NCI-H345 treated with DMSO at 0.1 percent for 48 hours (cell line): ENCODE data around the gene ITGB3.

ENCODE experiments used
- DNase-seq: peaks from one replicate; lab custom pipeline; 2025; ENCODE audit not compliant: unreplicated experiment; lab: John Stamatoyannopoulos, UW

Gene ITGB3

DNA sequence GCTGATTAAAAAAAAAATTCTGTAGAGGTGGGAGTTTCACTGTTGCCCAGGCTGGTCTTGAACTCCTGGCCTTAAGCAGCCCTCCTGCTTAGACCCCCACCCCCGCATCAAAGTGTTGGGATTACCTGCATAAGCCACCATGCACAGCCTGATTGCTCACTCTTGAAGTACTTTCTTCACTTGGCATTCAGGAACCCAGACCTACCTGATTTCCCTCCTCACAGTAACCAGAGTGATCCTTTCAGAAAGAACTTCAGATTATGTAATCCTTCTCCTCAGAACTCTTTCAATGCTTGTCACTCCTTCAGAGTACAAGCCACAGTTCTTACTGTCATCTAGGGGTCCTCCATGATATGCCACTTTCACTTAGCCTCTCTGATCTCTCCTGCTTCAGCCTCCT, 71.5 kb downstream of the ITGB3 start:
- DNase-seq = no peak

DNA sequence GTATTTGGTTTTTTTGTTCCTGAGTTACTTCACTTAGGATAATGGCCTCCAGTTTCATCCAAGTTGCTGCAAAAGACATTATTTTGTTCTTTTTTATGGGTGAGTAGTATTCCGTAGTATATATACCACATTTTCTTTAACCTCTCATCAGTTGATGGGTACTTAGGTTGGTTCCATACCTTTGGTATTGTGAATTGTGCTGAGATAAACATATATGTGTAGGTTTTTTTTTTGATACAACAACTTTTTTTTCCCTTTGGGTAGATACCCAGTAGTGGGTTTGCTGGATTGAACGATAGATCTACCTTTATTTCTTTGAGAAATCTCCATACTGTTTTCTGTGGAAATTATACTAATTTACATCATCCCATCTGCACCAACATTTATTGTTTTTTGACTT, 76.9 kb downstream of the ITGB3 start:
- no peak for DNase-seq

DNA sequence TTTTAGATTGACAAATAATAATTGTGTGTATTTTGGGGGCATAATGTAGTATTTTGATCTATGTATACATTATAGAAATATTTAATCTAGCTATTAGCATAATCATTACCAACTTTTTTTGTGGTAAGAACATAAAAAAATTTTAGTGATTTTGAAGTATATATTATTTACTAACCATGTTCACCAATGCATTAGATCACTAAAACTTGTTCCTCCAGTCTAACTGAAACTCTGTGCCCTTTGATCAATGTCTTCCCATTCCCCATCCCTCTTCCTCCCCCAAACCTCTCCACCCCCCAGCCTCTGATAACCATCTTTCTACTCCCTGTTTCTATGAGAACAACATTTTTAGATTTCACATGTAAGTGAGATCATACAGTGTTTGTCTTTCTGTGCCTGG, 78.7 kb downstream of the ITGB3 start:
- DNase-seq = no peak

DNA sequence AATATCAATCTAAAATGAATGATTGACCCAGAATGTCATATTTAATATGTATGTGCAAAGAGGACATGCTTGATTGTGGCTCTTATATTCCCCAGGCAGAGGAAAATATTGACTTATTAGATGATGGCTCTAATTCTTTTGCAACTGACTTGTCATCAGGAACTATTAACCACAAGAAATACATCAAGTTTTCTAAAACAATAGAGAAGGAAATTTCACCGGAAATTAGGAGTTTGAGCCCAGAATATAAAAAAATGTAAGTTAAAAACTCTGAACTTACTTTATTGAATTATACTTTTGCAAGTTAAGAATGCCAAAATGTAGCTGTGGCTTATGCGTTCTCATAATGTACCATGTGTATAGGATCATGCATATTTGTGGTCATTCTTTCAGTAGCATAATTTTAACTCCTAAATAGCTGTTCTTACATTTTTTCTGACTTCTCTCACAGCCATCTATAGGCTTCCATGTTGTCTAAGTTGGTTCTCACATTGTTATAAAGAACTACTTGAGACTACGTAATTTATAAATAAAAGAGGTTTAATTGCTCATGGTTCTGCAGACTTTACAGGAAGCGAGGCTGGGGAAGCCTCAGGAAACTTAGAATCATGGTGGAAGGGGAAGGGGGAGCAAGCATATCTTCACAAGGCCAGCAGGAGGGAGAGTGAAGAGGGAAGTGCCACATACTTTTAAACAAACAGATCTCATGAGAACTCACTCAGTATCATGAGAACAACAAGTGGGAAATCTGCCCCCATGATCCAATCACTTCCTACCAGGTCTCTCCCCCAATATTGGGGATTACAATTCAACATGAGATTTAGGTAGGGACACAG, 81.7 kb downstream of the ITGB3 start:
- no peak for DNase-seq

- no peak for DNase-seq
Measured at GRCh38 chr17:47338026-47338425, 84.4 kb downstream of the ITGB3 start.

DNA sequence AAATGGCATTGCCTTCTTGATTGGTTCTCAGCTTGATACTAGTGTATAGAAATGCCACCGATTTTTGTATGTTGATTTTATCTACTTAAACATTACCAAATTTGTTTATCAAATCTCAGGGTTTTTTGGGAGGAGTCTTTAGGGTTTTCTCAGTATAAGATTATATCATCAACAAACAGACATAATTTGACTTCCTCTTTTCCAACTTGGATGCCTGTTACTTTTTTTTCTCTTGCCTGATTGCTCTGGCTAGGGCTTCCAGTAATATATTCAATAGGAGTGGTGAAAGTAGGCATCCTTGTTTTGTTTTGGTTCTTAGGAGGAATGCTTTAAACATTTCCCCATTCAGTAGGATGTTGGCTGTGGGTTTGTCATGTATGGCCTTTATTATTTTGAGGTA, 99.2 kb downstream of the ITGB3 start:
- no peak for DNase-seq

DNA sequence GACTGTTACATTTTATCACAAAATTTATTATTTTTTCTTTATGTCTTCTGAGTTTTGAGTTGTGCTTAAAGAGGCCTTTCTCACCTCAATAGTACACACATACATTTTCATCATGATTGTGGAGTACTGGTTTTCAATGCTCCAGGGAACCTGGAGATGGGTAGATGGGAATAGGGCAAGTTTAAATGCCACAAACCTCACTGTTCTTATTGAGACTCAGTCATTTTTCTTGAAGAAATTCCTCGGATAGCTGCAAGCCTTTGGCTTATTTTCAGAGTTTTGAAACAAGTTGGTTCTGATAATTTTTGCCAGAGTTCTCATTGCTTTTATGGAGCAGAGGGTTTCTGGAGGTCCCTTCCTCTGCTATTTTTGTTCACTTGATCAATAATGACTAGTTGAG, 105.0 kb downstream of the ITGB3 start:
- no peak for DNase-seq
